ENCODE data around the gene HUWE1. TPM values are rescaled to one million over a fixed set of nuclear protein-coding genes. Genes with fewer than 3 reads are reported as not detected.

Gene HUWE1
- polyA plus RNA-seq, 2 of the 4 experiments (the other 2 are of a cell fraction), result 55.7 to 120 TPM

DNA sequence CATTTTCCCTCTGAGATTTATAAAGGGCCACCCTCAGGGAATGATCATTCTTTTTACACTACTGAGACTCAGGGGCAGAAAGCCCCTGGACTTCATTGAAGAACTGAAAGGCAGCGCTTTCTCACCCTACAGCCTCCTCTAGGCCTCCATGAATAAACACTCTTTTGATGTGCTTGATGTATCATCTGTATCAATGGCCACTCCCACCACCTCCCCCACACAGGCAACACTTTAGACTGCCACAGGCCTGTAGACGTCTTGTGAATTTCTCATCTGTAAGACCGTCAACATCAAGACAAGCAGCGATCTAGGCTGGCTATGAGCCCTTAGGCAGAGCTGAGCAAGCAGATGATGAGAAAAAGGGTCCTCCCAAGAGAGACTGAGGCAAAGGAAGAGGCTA lies 123.2 kb downstream of the HUWE1 start (continued):
- TF ChIP-seq, protein P1, sequence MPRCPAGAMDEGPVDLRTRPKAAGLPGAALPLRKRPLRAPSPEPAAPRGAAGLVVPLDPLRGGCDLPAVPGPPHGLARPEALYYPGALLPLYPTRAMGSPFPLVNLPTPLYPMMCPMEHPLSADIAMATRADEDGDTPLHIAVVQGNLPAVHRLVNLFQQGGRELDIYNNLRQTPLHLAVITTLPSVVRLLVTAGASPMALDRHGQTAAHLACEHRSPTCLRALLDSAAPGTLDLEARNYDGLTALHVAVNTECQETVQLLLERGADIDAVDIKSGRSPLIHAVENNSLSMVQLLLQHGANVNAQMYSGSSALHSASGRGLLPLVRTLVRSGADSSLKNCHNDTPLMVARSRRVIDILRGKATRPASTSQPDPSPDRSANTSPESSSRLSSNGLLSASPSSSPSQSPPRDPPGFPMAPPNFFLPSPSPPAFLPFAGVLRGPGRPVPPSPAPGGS (IDR thresholded peaks at IDR 0.05), result no peak

GRCh38 chrX:53561912-53562311 lies 124.6 kb downstream of the HUWE1 start:
- H3K4me1 ChIP-seq, result no peaks in the 10 kb centered on the region
- no peak overlapping the region for H3K4me3 ChIP-seq
- FAIRE-seq, result no peak
- CTCF ChIA-PET, result no interaction called here
- 92% methylated on average over 3 of the region's 3 CpGs for WGBS (ENCODE audit: missing lambda C conversion rate)
- H3K9me3 ChIP-seq, result no peaks in the 10 kb centered on the region
- no peak for DNase-seq (ENCODE audit: low read depth in 1 of 2, low spot score in 1 of 2)
- TF ChIP-seq ZFP36 (IDR thresholded peaks at IDR 0.05; ENCODE audit: borderline replicate concordance, partially characterized antibody), result no peak
- TF ChIP-seq ELK1 (IDR thresholded peaks at IDR 0.05; ENCODE audit: low read depth, low read length), result no peak
- TF ChIP-seq HEYL (CRISPR knock-in tag; IDR thresholded peaks at IDR 0.05), result no peak
- TF ChIP-seq, protein P1 (IDR thresholded peaks at IDR 0.05), result no peak
- TF ChIP-seq RNF2 (IDR thresholded peaks at IDR 0.05; ENCODE audit: borderline replicate concordance, low read depth), result no peak
- TF ChIP-seq HOXB13 (CRISPR knock-in tag; IDR thresholded peaks at IDR 0.05; ENCODE audit: low read depth), result no peak
- no peak for TF ChIP-seq JUNB (IDR thresholded peaks at IDR 0.05)
- no peak for TF ChIP-seq JUN (IDR thresholded peaks at IDR 0.05)
- TF ChIP-seq REST (IDR thresholded peaks at IDR 0.05), result no peak
- no peak for TF ChIP-seq KDM5A (IDR thresholded peaks at IDR 0.05)
- H3K27ac ChIP-seq, result no peak overlapping the region
- H3K4me2 ChIP-seq, result no peak overlapping the region
- POLR2A ChIA-PET, result no interaction called here
- ATAC-seq, result no peak

GRCh38 chrX:53558646-53559045 lies 127.9 kb downstream of the HUWE1 start:
- H3K4me1 ChIP-seq, result no peaks in the 10 kb centered on the region
- TF ChIP-seq FOXS1 (CRISPR knock-in tag; IDR thresholded peaks at IDR 0.05) (no peak), KDM5A (IDR thresholded peaks at IDR 0.05) (no peak), POLR2AphosphoS2 (conservative IDR thresholded peaks at IDR 0.05; ENCODE audit: low read length) (no peak), ZFP36 (IDR thresholded peaks at IDR 0.05; ENCODE audit: borderline replicate concordance, partially characterized antibody) (no peak), MAZ (IDR thresholded peaks at IDR 0.05; ENCODE audit: borderline replicate concordance, low read depth, low read length) (no peak), ZSCAN20 (CRISPR knock-in tag; IDR thresholded peaks at IDR 0.05) (no peak), FOSB (CRISPR knock-in tag; IDR thresholded peaks at IDR 0.05) (no peak), HDAC2 (IDR thresholded peaks at IDR 0.05) (no peak), CHD4 (IDR thresholded peaks at IDR 0.05; ENCODE audit: borderline replicate concordance) (no peak), HOXA7 (CRISPR knock-in tag; IDR thresholded peaks at IDR 0.05) (no peak), RNF2 (IDR thresholded peaks at IDR 0.05; ENCODE audit: borderline replicate concordance, low read depth) (no peak), EHF (CRISPR knock-in tag; IDR thresholded peaks at IDR 0.05) (no peak)
- ATAC-seq (no peak), FAIRE-seq (no peak), DNase-seq (ENCODE audit: low read depth in 1 of 2, low spot score in 1 of 2) (no peak)
- no peak overlapping the region for H3K27ac ChIP-seq
- no peaks in the 10 kb centered on the region for H3K9me3 ChIP-seq
- H3K4me2 ChIP-seq, result no peak overlapping the region
- CTCF ChIA-PET, result no interaction called here
- WGBS (ENCODE audit: missing lambda C conversion rate), result 86% methylated on average over 6 of the region's 6 CpGs
- no peak overlapping the region for H3K4me3 ChIP-seq
- POLR2A ChIA-PET, result no interaction called here
